Neuronal stem cell (in vitro differentiated cells): ENCODE measurements around the gene ROR1.

Experiments used
- DNase-seq: peaks from one replicate; pipeline ENCODE4 v3.0.0-alpha.2; 2013; ENCODE audit warnings: low spot score
- H2AFZ ChIP-seq: one replicate; pipeline ENCODE4 v1.6.1; 2013; ENCODE audit warnings: mild to moderate bottlenecking, low read length, inconsistent platforms
- H2AK5ac ChIP-seq: 2 replicates; pipeline ENCODE4 v1.6.1; 2013; ENCODE audit warnings: low read depth, mild to moderate bottlenecking, inconsistent platforms, low read length, moderate library complexity, mixed read lengths
- H2BK120ac ChIP-seq: 2 replicates; pipeline ENCODE4 v1.6.1; 2013; ENCODE audit warnings: low read depth, mild to moderate bottlenecking, inconsistent platforms, low read length, moderate library complexity, mixed read lengths
- H2BK12ac ChIP-seq: one replicate; pipeline ENCODE4 v1.6.1; 2013; ENCODE audit warnings: low read length, inconsistent platforms
- H2BK15ac ChIP-seq: 2 replicates; pipeline ENCODE4 v1.6.1; 2013; ENCODE audit warnings: mild to moderate bottlenecking, low read length, inconsistent platforms, mixed read lengths
- H2BK5ac ChIP-seq: one replicate; pipeline ENCODE4 v1.6.1; 2013; ENCODE audit warnings: inconsistent platforms, mild to moderate bottlenecking, low read length, moderate library complexity
- H3K14ac ChIP-seq: one replicate; pipeline ENCODE4 v1.6.1; 2013; ENCODE audit warnings: low read length, inconsistent platforms
- H3K18ac ChIP-seq: 2 replicates; pipeline ENCODE4 v1.6.1; 2013; ENCODE audit warnings: low read length, inconsistent platforms
- H3K23ac ChIP-seq: 2 replicates; pipeline ENCODE4 v1.6.1; 2013; ENCODE audit warnings: low read depth, mild to moderate bottlenecking, mixed read lengths, low read length, inconsistent platforms; ENCODE audit not compliant: poor library complexity
- H3K27ac ChIP-seq: replicated peaks from 3 replicates; pipeline ENCODE4 v1.5.1; 2013; ENCODE audit warnings: low read length, inconsistent platforms
- H3K27me3 ChIP-seq, 3 experiments: 2 replicates each; pipeline ENCODE4 v1.6.1; 2013; ENCODE audit warnings: low read length in 3 of 3, mild to moderate bottlenecking in 2 of 3, inconsistent platforms in 1 of 3, low read depth in 1 of 3, mixed read lengths in 1 of 3, moderate library complexity in 1 of 3; ENCODE audit not compliant: control insufficient read depth in 3 of 3, insufficient read depth in 3 of 3
- H3K36me3 ChIP-seq, 2 donors: replicated peaks in 1 of 2; 2 replicates each; pipeline ENCODE4 v1.6.1; 2013; ENCODE audit warnings: low read length in 2 of 2; ENCODE audit not compliant: control insufficient read depth in 2 of 2, insufficient read depth in 2 of 2
- H3K4ac ChIP-seq: 2 replicates; pipeline ENCODE4 v1.6.1; 2013; ENCODE audit warnings: inconsistent platforms, mild to moderate bottlenecking, low read length, moderate library complexity
- H3K4me1 ChIP-seq, 2 donors: 1 replicate in 1 of 2; 2 replicates in 1 of 2; pipeline ENCODE4 v1.6.1; 2013; ENCODE audit warnings: low read length in 2 of 2, low read depth in 1 of 2; ENCODE audit not compliant: control insufficient read depth in 2 of 2, insufficient read depth in 1 of 2
- H3K4me2 ChIP-seq: one replicate; pipeline ENCODE4 v1.6.1; 2013; ENCODE audit warnings: mild to moderate bottlenecking, low read length, inconsistent platforms; ENCODE audit not compliant: insufficient read depth, poor library complexity, severe bottlenecking
- H3K4me3 ChIP-seq, 2 donors: 2 replicates each; pipeline ENCODE4 v1.5.1; 2013; ENCODE audit warnings: low read length in 2 of 2, mild to moderate bottlenecking in 2 of 2, inconsistent platforms in 1 of 2, moderate library complexity in 1 of 2
- H3K79me1 ChIP-seq: one replicate; pipeline ENCODE4 v1.6.1; 2013; ENCODE audit warnings: low read depth, mild to moderate bottlenecking, inconsistent platforms, low read length, moderate library complexity
- H3K9ac ChIP-seq: one replicate; pipeline ENCODE4 v1.6.1; 2013; ENCODE audit warnings: mild to moderate bottlenecking, low read depth, low read length, inconsistent platforms; ENCODE audit not compliant: poor library complexity
- H3K9me3 ChIP-seq, 2 donors: replicated peaks in 1 of 2; 2 replicates each; pipeline versions ENCODE3 to v1.6.1; 2013; ENCODE audit warnings: low read length in 2 of 2, mild to moderate bottlenecking in 2 of 2, inconsistent platforms in 1 of 2, low read depth in 1 of 2, mixed read lengths in 1 of 2, moderate library complexity in 1 of 2; ENCODE audit not compliant: control insufficient read depth in 2 of 2, insufficient read depth in 1 of 2
- H4K8ac ChIP-seq: one replicate; pipeline ENCODE4 v1.6.1; 2013; ENCODE audit warnings: low read depth, mild to moderate bottlenecking, inconsistent platforms, low read length, moderate library complexity
- H4K91ac ChIP-seq: one replicate; pipeline ENCODE4 v1.6.1; 2013; ENCODE audit warnings: low read length, low read depth, mild to moderate bottlenecking, inconsistent platforms; ENCODE audit not compliant: poor library complexity
- WGBS, 2 donors: extraction: QIAGEN DNeasy Blood & Tissue Kit; methylation state at CpG; one replicate each; pipeline ENCODE4 v1.1.7; 2013; ENCODE audit warnings: missing lambda C conversion rate in 2 of 2, mixed read lengths in 1 of 2; ENCODE audit not compliant: insufficient read length in 2 of 2, insufficient replicate concordance in 1 of 2; ENCODE audit errors: extremely low coverage in 2 of 2; 5-methylcytosine and 5-hydroxymethylcytosine counted together

ROR1 gene

DNA sequence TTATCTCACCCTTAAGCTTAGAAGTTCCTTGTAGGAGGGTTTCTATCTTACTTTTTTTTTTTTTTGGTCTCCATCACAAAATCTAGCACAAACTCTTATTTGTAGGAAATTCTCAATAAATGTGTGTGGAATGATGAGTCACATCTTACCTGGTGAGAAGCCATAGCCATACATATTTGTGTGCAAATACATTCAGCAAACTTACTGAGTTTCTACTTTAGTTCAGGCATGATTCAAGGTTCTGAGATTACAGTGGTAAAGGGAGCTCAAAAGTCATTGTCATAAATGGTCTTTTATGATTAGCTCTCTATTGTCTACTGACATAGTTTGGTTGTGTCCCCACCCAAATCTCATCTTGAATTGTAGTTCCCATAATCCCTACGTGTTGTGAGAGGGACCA lies 236.5 kb downstream of the ROR1 start:
- Histone ChIP-seq H3K14ac (no peak overlapping the region), H2BK12ac (no peak overlapping the region), H3K36me3 (no peaks in the 10 kb centered on the region), H3K23ac (no peak overlapping the region), H3K27me3 (no peaks in the 10 kb centered on the region), H3K4ac (no peak overlapping the region), H2BK5ac (no peak overlapping the region), H3K4me1 (no peaks in the 10 kb centered on the region), H2AFZ (no peak overlapping the region), H4K8ac (no peak overlapping the region), H3K4me3 (no peak overlapping the region), H4K91ac (no peak overlapping the region), H2BK120ac (no peak overlapping the region), H2AK5ac (no peak overlapping the region), H3K9me3 (no peaks in the 10 kb centered on the region), H2BK15ac (no peak overlapping the region), H3K79me1 (peaks cover 3% of the 10 kb centered on the region), H3K9ac (no peak overlapping the region), H3K27ac (no peak overlapping the region), H3K4me2 (no peak overlapping the region), H3K18ac (no peak overlapping the region)
- WGBS, 2 donors = no CpG with 5 or more reads among the region's 1 CpG
- DNase-seq = no peak

DNA sequence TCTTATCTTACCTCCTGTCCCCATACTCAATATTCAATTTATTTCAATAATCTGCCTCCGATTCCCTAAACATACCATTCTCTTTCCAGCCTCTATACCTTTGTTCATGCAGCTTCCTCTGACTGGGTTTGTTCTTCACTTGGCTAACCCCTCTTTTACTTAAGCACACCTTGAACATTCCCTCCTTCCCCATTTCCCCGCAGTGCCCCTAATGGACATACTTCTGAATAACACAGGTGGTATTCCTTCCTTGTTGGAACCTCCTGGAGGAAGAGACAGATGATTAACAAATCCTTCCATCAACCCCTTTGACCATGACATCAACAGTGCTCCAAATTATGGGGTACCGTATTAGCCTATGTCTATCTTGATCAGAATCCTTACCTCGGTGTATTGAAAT lies 239.6 kb downstream of the ROR1 start:
- no peaks in the 10 kb centered on the region for H3K36me3 ChIP-seq
- WGBS, 2 donors = 100% methylated on average over 1 of the region's 4 CpGs; no CpG with 5 or more reads in 1 of the 2 donors
- no peak overlapping the region for H2BK15ac ChIP-seq

DNA sequence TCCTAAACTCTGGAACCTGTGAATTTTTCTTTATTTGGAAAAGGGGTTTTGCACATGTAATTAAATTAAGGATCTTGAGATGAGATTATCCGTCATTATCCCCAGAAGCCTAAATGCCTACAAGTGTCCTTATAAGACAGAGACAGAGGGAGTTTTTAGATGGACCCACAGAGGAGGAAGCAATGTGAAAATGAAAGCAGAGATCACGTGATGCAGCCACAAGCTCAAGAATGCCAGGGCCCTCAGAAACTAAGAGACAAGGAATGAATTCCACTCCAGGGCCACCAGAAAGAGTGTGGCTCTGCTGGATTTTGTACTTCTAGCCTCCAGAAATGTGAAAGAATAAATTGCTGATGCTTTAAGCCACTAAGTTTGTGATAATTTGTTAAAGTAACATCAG lies 246.0 kb downstream of the ROR1 start:
- H3K27me3 ChIP-seq = no peaks in the 10 kb centered on the region
- no peak overlapping the region for H3K4ac ChIP-seq
- peaks cover 0 to 4% of the 10 kb centered on the region in 2 donors for H3K4me1 ChIP-seq
- no peak overlapping the region for H2BK120ac ChIP-seq
- H2BK15ac ChIP-seq = no peak overlapping the region
- no peak overlapping the region for H2BK5ac ChIP-seq
- no peak overlapping the region for H4K91ac ChIP-seq
- H2AK5ac ChIP-seq = no peak overlapping the region
- H3K4me2 ChIP-seq = no peak overlapping the region
- no peak overlapping the region for H3K9ac ChIP-seq
- H3K79me1 ChIP-seq = no peaks in the 10 kb centered on the region
- H2AFZ ChIP-seq = peak overlapping the region; percentile 76
- no peak overlapping the region for H3K18ac ChIP-seq
- no peaks in the 10 kb centered on the region for H3K9me3 ChIP-seq
- H2BK12ac ChIP-seq = no peak overlapping the region
- no peak overlapping the region for H3K4me3 ChIP-seq
- H3K36me3 ChIP-seq = no peaks in the 10 kb centered on the region
- no peak overlapping the region for H3K27ac ChIP-seq
- H4K8ac ChIP-seq = no peak overlapping the region
- no peak overlapping the region for H3K23ac ChIP-seq
- no CpG with 5 or more reads among the region's 2 CpGs for WGBS, 2 donors
- no peak overlapping the region for H3K14ac ChIP-seq
- no peak for DNase-seq

More for the DNA sequence above, 239.6 kb downstream of the ROR1 start:
- Histone ChIP-seq H2BK5ac (no peak overlapping the region), H3K9ac (no peak overlapping the region), H3K27ac (no peak overlapping the region), H3K4me1 (no peaks in the 10 kb centered on the region), H3K18ac (no peak overlapping the region), H3K23ac (no peak overlapping the region), H4K8ac (no peak overlapping the region), H3K27me3 (no peaks in the 10 kb centered on the region), H2AK5ac (no peak overlapping the region), H2AFZ (no peak overlapping the region), H3K4ac (no peak overlapping the region), H2BK120ac (no peak overlapping the region), H3K4me2 (no peak overlapping the region), H3K79me1 (no peaks in the 10 kb centered on the region), H3K4me3 (no peak overlapping the region), H2BK12ac (no peak overlapping the region), H4K91ac (no peak overlapping the region), H3K14ac (no peak overlapping the region), H3K9me3 (no peaks in the 10 kb centered on the region)
- DNase-seq = no peak

DNA sequence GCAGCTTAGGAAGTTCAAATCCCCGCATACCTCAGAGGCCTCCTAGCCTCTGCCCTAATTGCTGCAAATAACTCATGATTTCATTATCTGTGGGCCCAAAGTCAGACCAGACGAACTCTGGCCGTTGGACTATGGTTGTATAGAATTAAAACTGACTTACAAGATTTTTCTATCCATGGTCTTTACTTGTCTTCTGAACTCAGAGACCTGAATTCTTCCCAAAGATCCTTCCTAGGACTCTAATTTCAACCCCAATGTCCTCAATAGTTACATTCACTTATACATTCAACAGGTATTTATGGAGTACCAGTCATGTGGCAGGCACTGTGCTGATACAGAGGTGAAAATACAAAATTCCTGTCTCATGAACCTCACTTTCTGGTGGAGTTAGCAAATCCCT lies 247.2 kb downstream of the ROR1 start:
- no peak overlapping the region for H2BK5ac ChIP-seq
- H3K79me1 ChIP-seq = no peaks in the 10 kb centered on the region
- H2BK15ac ChIP-seq = no peak overlapping the region
- H3K27me3 ChIP-seq = no peaks in the 10 kb centered on the region
- H3K14ac ChIP-seq = no peak overlapping the region
- no peak for DNase-seq
- H2BK120ac ChIP-seq = no peak overlapping the region
- H3K9me3 ChIP-seq = no peaks in the 10 kb centered on the region
- H3K27ac ChIP-seq = no peak overlapping the region
- no peak overlapping the region for H3K23ac ChIP-seq
- no peak overlapping the region for H4K91ac ChIP-seq
- no peak overlapping the region for H3K4me2 ChIP-seq
- H3K4ac ChIP-seq = no peak overlapping the region
- peak overlapping the region; percentile 76 for H2AFZ ChIP-seq
- no peak overlapping the region for H3K18ac ChIP-seq
- WGBS, 2 donors = no CpG with 5 or more reads among the region's 3 CpGs
- H3K36me3 ChIP-seq = no peaks in the 10 kb centered on the region
- H2BK12ac ChIP-seq = no peak overlapping the region
- no peak overlapping the region for H3K4me3 ChIP-seq
- H2AK5ac ChIP-seq = no peak overlapping the region
- no peak overlapping the region for H4K8ac ChIP-seq
- H3K4me1 ChIP-seq = peaks cover 0 to 4% of the 10 kb centered on the region in 2 donors
- H3K9ac ChIP-seq = no peak overlapping the region
